Nephron (organoid): ENCODE measurements around the gene PLIN1.

ENCODE experiments used
- H3K27ac Mint-ChIP-seq, 3 experiments: 2 replicates each; pipeline ENCODE4 v1.8.0; 2020; ENCODE audit warnings: mixed read lengths in 3 of 3, mild to moderate bottlenecking in 2 of 3, moderate library complexity in 1 of 3
- H3K27me3 Mint-ChIP-seq: 2 replicates; pipeline ENCODE4 v1.8.0; 2021; ENCODE audit warnings: low read depth, mild to moderate bottlenecking, moderate library complexity, mixed read lengths
- H3K36me3 Mint-ChIP-seq: 2 replicates; pipeline ENCODE4 v1.8.0; 2020; ENCODE audit warnings: low read depth, mixed read lengths
- H3K4me1 Mint-ChIP-seq: 2 replicates; pipeline ENCODE4 v1.8.0; 2020; ENCODE audit warnings: mixed read lengths
- H3K4me3 Mint-ChIP-seq, 3 experiments: 2 replicates each; pipeline ENCODE4 v1.8.0; 2020; ENCODE audit warnings: mild to moderate bottlenecking in 3 of 3, mixed read lengths in 3 of 3, moderate library complexity in 2 of 3
- H3K9me3 Mint-ChIP-seq: 2 replicates; pipeline ENCODE4 v1.8.0; 2020; ENCODE audit warnings: mixed read lengths
- TF ChIP-seq, protein P1 (sequence below), 3 experiments: fragments of 200-600 bp; sonication (generic); IDR thresholded peaks; one replicate each; pipeline ENCODE4 v1.5.0; 2021; ENCODE audit warnings: antibody characterized with exemption in 3 of 3; ENCODE audit not compliant: unreplicated experiment in 3 of 3

Gene PLIN1

DNA sequence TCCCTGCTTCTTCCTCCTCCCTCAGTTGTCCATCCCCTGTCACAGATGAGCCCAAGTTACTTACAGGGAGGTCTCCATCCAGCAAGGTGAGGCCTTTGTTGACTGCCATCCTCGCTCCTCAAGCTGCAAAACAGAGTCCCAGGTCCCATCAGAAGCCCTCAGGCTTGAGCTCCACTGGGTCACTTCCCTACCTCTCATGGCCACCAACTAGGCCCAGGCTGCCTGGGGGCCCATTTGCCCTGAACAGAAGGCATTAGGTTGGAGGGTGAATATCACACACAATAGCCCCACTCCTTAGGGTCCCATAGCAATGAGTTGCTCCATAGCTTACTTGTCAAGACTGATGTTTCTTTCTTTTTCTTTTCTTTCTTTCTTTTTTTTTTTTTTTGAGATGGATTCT lies 1.8 kb downstream of the PLIN1 start:
- Mint-ChIP-seq H3K27me3 (no peaks in the 10 kb centered on the region), H3K36me3 (peaks cover 4% of the 10 kb centered on the region), H3K9me3 (no peaks in the 10 kb centered on the region), H3K4me1 (peaks cover 47% of the 10 kb centered on the region), H3K27ac (no peak overlapping the region), H3K4me3 (no peak overlapping the region)
- TF ChIP-seq, protein P1, sequence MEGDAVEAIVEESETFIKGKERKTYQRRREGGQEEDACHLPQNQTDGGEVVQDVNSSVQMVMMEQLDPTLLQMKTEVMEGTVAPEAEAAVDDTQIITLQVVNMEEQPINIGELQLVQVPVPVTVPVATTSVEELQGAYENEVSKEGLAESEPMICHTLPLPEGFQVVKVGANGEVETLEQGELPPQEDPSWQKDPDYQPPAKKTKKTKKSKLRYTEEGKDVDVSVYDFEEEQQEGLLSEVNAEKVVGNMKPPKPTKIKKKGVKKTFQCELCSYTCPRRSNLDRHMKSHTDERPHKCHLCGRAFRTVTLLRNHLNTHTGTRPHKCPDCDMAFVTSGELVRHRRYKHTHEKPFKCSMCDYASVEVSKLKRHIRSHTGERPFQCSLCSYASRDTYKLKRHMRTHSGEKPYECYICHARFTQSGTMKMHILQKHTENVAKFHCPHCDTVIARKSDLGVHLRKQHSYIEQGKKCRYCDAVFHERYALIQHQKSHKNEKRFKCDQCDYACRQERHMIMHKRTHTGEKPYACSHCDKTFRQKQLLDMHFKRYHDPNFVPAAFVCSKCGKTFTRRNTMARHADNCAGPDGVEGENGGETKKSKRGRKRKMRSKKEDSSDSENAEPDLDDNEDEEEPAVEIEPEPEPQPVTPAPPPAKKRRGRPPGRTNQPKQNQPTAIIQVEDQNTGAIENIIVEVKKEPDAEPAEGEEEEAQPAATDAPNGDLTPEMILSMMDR (IDR thresholded peaks at IDR 0.05; ENCODE audit: unreplicated experiment in 3 of 3) = no peak

DNA sequence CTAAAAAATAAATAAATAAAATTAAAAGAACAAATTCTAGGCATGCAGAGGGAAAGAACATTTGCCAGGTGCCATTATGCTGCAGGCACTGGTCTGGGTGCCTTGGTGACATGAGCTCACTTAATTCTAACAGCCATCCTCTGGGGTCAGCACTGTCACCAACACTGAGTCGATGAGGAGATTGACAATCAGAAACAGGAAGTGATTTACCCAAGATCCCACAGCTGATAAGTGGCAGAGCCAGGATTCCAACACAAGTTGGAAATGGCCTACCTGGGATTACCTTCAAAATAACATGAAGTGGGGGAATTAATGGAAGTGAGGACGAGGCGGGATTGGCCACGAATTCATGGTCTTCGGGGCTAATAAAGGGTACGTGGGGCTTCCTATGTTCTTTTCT lies 3.6 kb downstream of the PLIN1 start:
- Mint-ChIP-seq H3K4me1 (peaks cover 33% of the 10 kb centered on the region), H3K27me3 (peaks cover 2% of the 10 kb centered on the region), H3K4me3 (no peak overlapping the region), H3K36me3 (no peaks in the 10 kb centered on the region), H3K9me3 (no peaks in the 10 kb centered on the region), H3K27ac (no peak overlapping the region)
- TF ChIP-seq, protein P1 (IDR thresholded peaks at IDR 0.05; ENCODE audit: unreplicated experiment in 3 of 3) = no peak

DNA sequence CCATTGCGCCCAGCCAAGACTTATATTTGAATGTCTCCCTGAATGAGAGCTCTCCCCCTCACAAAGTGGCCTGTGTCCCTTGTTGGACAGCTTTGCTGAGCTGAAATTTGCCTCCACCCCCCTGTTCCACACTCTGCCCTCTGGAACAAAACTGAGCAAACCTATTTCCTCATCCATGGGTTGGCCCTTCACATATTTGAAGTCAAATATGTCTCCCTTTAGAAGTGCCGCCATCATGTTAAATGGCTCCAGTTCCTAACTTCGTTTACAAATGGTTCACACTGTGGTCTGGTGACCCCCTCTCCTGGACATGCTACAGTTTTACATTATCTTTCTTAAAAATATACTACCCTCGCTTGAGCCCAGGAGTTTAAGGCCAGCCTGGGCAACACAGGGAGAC lies 4.6 kb downstream of the PLIN1 start:
- no peaks in the 10 kb centered on the region for H3K36me3 Mint-ChIP-seq
- H3K4me1 Mint-ChIP-seq = peaks cover 23% of the 10 kb centered on the region
- H3K9me3 Mint-ChIP-seq = no peaks in the 10 kb centered on the region
- H3K4me3 Mint-ChIP-seq = no peak overlapping the region
- no peak overlapping the region for H3K27ac Mint-ChIP-seq
- H3K27me3 Mint-ChIP-seq = peaks cover 5% of the 10 kb centered on the region
- TF ChIP-seq, protein P1 (IDR thresholded peaks at IDR 0.05; ENCODE audit: unreplicated experiment in 3 of 3) = no peak

DNA sequence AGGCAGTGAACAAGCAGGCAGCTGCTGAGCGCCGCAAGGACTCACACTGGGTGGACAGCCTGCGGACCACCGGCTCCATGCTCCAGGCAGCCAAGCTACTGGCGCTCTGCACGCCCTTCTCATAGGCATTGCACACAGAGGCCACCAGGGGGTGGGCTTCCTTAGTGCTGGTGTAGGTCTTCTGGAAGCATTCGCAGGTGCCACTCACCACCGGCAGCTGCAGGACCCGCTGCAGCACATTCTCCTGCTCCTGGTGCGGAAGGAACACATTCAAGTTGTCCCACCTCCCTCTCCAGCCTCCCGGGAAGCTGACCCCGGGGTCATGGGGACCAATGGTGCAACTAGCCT lies 6.0 kb downstream of the PLIN1 start:
- Mint-ChIP-seq H3K4me3 (no peak overlapping the region), H3K27ac (no peak overlapping the region), H3K4me1 (peaks cover 16% of the 10 kb centered on the region), H3K27me3 (peaks cover 10% of the 10 kb centered on the region), H3K9me3 (no peaks in the 10 kb centered on the region), H3K36me3 (no peaks in the 10 kb centered on the region)
- TF ChIP-seq, protein P1 (IDR thresholded peaks at IDR 0.05; ENCODE audit: unreplicated experiment in 3 of 3) = peak; percentile 28 to 47 (median 47)

DNA sequence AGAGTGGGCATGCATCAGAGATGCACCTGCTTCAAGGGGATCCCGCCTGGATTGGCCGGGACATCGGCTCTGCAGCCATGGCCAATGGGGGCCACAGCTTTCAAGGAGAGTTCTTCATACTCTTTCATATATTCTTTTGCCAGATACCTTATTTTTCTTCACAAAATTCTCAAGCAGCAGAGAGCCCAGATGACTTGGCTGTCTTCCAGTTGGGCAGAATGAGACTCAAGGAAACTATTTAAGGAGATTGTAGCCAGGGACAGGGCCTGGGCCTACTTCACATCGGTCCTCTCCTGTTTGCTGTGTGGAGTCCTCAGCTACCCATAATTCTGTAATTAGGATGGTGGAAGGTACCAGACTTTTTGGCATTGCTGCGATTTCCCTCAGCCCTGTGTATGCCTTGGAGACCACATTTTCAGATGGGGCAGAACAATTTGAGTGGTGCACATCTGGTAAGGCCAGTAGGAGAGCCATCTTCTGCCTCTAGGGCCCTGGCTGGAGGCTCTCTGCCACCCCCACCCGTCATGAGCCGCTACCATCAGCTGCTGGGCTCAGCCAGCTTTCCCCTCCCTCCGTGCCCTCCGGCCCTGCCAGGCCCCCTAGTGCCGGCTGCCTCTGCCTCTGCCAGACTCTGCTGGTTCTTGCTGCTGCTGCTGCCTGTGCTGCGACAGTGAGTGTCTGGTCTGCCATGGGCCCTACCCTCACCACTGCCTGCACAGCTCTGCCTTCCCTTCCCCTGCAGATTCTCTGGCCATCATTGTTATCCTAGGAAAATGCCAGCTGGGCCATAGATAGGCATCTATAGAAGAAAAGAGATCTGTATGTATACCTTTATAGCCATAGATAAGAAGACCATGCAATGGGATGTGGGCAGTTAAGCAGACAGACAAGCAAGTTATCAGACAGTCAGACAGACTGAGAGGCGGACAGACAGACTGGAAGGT lies 6.7 kb downstream of the PLIN1 start:
- no peaks in the 10 kb centered on the region for H3K36me3 Mint-ChIP-seq
- peaks cover 10% of the 10 kb centered on the region for H3K27me3 Mint-ChIP-seq
- H3K4me1 Mint-ChIP-seq = peaks cover 16% of the 10 kb centered on the region
- H3K4me3 Mint-ChIP-seq = no peak overlapping the region
- TF ChIP-seq, protein P1 (IDR thresholded peaks at IDR 0.05; ENCODE audit: unreplicated experiment in 3 of 3) = no peak
- no peak overlapping the region for H3K27ac Mint-ChIP-seq
- no peaks in the 10 kb centered on the region for H3K9me3 Mint-ChIP-seq

DNA sequence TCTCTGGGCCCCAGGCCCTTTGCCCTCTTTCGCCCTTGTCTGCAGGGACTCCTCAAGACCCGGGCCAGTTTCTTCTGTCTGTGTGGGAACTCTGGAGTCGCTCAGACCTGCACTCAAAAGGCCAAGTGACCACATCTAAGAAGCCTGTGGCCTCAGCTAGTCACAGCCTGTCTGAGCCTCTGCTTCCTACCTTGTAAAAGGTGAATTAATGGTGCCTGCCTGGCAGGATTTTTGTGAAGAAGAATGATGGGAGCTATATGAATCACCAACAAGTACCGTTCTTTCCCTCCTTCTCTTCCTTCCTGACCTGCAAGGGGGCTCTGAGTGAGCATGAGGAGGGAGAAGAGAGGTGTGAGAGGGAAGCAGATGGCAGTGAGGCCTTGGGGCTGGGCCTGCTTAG lies 7.5 kb downstream of the PLIN1 start:
- no peak overlapping the region for H3K27ac Mint-ChIP-seq
- H3K9me3 Mint-ChIP-seq = no peaks in the 10 kb centered on the region
- TF ChIP-seq, protein P1 (IDR thresholded peaks at IDR 0.05; ENCODE audit: unreplicated experiment in 3 of 3) = no peak
- H3K27me3 Mint-ChIP-seq = peaks cover 10% of the 10 kb centered on the region
- H3K4me1 Mint-ChIP-seq = peaks cover 16% of the 10 kb centered on the region
- no peak overlapping the region for H3K4me3 Mint-ChIP-seq
- no peaks in the 10 kb centered on the region for H3K36me3 Mint-ChIP-seq
